ENCODE results near the gene UBASH3B. TPM values are rescaled to one million over a fixed set of nuclear protein-coding genes. Genes with fewer than 3 reads are reported as not detected.
A peak's percentile ranks its signal among the peaks of the same experiment; 100 is the strongest.

UBASH3B gene
- total and polyA plus RNA-seq, 11 donors: 0.72 to 19.0 (median 1.7) TPM

- intact Hi-C loops (cut with DNase I): loop anchor here in 1 of 10 donors (10.0 kb wide), 1 partner anchor 52 kb away; no protein-coding TSS in a partner anchor
- Histone ChIP-seq H3K4me3 (no peak overlapping the region), H3K4me1 (peaks cover 0 to 90% (median 10%) of the 10 kb centered on the region in 12 donors), H3K36me3 (no peaks in the 10 kb centered on the region), H3K9me3 (no peaks in the 10 kb centered on the region), H3K27ac (peak overlapping the region in 1 of 12 donors; percentile 81), H3K27me3 (no peaks in the 10 kb centered on the region)
- 79 to 85% (median 81%) methylated on average over 8 of the region's 8 CpGs for WGBS, 4 donors
- DNase-seq (no peak), ATAC-seq (no peak)
- TF ChIP-seq POLR2A (IDR thresholded peaks at IDR 0.05) (no peak), CTCF (IDR thresholded peaks at IDR 0.05) (no peak)
Measured at GRCh38 chr11:122746611-122747244, 91.2 kb downstream of the UBASH3B start.

DNA sequence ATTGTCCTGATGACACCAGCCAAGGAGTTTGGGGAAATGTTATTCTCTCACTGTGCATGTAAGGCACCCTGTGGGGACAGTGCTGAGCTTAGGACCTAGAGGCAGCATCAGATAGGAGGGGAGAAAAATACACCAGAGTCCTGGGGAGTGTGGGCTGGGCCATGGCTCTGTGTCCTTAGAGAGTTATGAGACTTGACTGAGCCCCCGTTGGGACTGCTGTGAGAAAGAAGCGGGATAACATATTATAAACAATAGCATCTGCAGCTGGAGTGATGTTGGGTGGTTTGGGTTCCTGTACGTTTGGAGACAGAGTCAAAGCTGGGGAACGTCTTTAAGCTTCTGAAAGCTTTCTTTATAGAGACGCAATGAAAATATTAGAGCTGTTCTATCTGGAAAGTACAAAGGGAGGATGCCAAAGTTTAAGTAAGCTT, 91.8 kb downstream of the UBASH3B start:
- no peaks in the 10 kb centered on the region for H3K9me3 ChIP-seq
- DNase-seq: no peak
- no peak for ATAC-seq
- 53 to 67% (median 55%) methylated on average over 5 of the region's 5 CpGs for WGBS, 4 donors
- H3K36me3 ChIP-seq: no peaks in the 10 kb centered on the region
- H3K4me1 ChIP-seq: peaks cover 0 to 84% (median 6%) of the 10 kb centered on the region in 12 donors
- no peaks in the 10 kb centered on the region for H3K27me3 ChIP-seq
- H3K4me3 ChIP-seq: no peak overlapping the region
- peak overlapping the region in 1 of 12 donors; percentile 81 for H3K27ac ChIP-seq
- TF ChIP-seq POLR2A (IDR thresholded peaks at IDR 0.05) (no peak), CTCF (IDR thresholded peaks at IDR 0.05) (no peak)
- intact Hi-C loops (cut with DNase I): loop anchor here in 1 of 10 donors (10.0 kb wide), 1 partner anchor 53 kb away; no protein-coding TSS in a partner anchor

DNA sequence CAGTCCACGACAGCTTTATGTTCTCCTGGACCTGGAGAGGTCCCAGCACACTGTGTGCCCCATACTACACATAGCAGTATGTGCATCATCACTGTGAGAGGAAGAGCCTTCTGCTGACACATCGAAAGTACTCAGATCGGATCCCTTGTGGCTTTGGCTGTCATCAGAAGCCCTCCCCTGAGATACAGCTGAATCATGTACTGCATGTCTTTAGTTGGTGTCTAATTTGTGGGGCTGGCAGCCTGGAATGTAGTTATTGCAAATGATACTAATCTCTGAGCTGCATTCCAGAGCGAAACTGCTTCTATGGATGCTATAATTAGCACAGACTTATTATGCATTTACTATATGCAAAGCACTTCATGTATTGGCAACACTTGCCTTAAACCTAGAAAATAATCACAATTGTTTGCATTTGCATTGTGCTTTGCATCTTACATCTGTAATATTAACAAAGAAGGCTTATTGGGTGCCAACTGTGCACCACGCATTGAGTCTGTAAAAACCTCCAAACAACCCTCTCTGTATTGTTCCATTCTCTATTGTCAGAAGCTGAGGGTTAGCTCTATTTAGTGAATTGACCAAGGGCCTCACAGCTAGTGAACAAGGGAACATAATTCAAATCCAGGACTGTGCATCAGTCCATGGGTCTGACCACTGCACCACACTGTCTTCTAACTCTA, 93.6 kb downstream of the UBASH3B start:
- TF ChIP-seq POLR2A (IDR thresholded peaks at IDR 0.05) (no peak), CTCF (IDR thresholded peaks at IDR 0.05) (no peak)
- Histone ChIP-seq H3K4me3 (no peak overlapping the region), H3K27me3 (no peaks in the 10 kb centered on the region), H3K36me3 (no peaks in the 10 kb centered on the region), H3K27ac (peak overlapping the region in 1 of 12 donors; percentile 81), H3K9me3 (no peaks in the 10 kb centered on the region), H3K4me1 (peaks cover 0 to 69% (median 0%) of the 10 kb centered on the region in 12 donors)
- intact Hi-C loops (cut with DNase I): loop anchor here in 1 of 10 donors (10.0 kb wide), 1 partner anchor 54 kb away; no protein-coding TSS in a partner anchor
- peak in 2 of 5 donors; percentile 36 to 39 for DNase-seq
- ATAC-seq: peak; percentile 86 to 88 (median 88)
- WGBS, 4 donors: 47 to 60% (median 55%) methylated on average over 5 of the region's 5 CpGs

GRCh38 chr11:122750049-122750448, 94.5 kb downstream of the UBASH3B start:
- WGBS, 4 donors: 81 to 95% (median 84%) methylated on average over 4 to 5 of the region's 5 CpGs
- no peak for TF ChIP-seq POLR2A (IDR thresholded peaks at IDR 0.05)
- TF ChIP-seq CTCF (IDR thresholded peaks at IDR 0.05): no peak
- no peaks in the 10 kb centered on the region for H3K27me3 ChIP-seq
- no peaks in the 10 kb centered on the region for H3K9me3 ChIP-seq
- H3K27ac ChIP-seq: no peak overlapping the region
- H3K36me3 ChIP-seq: no peaks in the 10 kb centered on the region
- intact Hi-C loops (cut with DNase I): no loop called here
- no peak for DNase-seq
- H3K4me3 ChIP-seq: no peak overlapping the region
- no peak for ATAC-seq
- H3K4me1 ChIP-seq: peaks cover 0 to 69% (median 0%) of the 10 kb centered on the region in 12 donors
